GM08714 (cell line): Measurements from ENCODE around the gene ZNF880.

Source experiments
- H3K4me3 ChIP-seq: fragments of 200-500 bp; sonication (Bioruptor generic); 2 replicates; pipeline ENCODE4 v1.5.1; 2014; ENCODE audit warnings: mild to moderate bottlenecking, low read length, inconsistent platforms
- ZNF274 ChIP-seq: IDR thresholded peaks from 2 replicates; pipeline ENCODE4 v1.6.1; 2012; ENCODE audit warnings: mild to moderate bottlenecking, low read depth, low read length

ZNF880 gene

GRCh38 chr19:52398081-52398441 is 28.3 kb downstream of the ZNF880 start:
- TF ChIP-seq ZNF274, result no peak
- H3K4me3 ChIP-seq, result peak overlapping the region; percentile 85

GRCh38 chr19:52410276-52410675 is 40.6 kb downstream of the ZNF880 start:
- no peak overlapping the region for H3K4me3 ChIP-seq
- TF ChIP-seq ZNF274, result no peak

- no peak overlapping the region for H3K4me3 ChIP-seq
- TF ChIP-seq ZNF274, result no peak; the same call in 1 of the 2 replicates
Measured at GRCh38 chr19:52415711-52416110, 46.0 kb downstream of the ZNF880 start.

GRCh38 chr19:52428937-52429336 is 59.2 kb downstream of the ZNF880 start, which contains the start of gene ZNF534:
Gene ZNF534 (plus strand): TSS chr19:52429148. CDS start chr19:52431475, 2,327 bp downstream.
- no peak for TF ChIP-seq ZNF274
- no peak within 1 kb of the TSS for H3K4me3 ChIP-seq
